ENCODE data around the gene CPA1.

The CPA1 gene

DNA sequence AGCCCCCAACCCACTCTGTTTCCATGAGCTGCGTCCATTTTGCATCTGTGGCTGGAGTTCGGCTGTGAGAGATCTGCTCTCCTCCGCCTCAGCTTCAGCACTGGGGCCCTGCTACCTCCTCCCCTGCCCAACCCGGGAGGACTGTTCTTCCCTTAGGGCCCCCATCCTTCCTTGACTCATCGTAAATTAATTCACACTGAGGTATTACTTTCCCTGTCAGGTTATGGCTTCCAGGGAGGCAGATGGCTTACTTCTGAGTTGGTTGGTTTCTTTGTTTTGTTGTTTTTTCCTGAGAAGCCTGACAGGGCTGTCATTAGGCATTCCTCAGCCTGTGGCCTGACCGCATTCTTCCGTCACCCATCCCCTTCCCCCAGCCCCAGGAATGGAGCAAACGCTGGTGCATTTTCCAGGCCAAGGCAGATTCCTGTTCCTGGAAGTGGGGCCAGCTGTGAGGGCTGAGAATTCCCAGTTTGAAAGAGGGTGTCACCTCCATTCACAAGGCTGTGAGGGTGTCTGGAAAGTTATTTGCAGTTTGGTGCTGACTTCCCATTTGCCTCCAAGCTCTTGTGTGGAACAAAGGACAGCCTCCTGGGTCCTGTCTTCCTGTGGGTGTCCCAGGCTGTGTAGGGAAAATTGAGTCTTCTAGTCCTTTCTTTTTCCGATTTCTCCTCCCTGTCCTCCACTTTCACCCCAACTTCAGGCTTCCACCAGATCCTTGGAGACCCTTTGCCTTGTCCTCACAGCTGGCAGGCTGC, 24.0 kb upstream of the CPA1 start:
- no peak for DNase-seq

DNA sequence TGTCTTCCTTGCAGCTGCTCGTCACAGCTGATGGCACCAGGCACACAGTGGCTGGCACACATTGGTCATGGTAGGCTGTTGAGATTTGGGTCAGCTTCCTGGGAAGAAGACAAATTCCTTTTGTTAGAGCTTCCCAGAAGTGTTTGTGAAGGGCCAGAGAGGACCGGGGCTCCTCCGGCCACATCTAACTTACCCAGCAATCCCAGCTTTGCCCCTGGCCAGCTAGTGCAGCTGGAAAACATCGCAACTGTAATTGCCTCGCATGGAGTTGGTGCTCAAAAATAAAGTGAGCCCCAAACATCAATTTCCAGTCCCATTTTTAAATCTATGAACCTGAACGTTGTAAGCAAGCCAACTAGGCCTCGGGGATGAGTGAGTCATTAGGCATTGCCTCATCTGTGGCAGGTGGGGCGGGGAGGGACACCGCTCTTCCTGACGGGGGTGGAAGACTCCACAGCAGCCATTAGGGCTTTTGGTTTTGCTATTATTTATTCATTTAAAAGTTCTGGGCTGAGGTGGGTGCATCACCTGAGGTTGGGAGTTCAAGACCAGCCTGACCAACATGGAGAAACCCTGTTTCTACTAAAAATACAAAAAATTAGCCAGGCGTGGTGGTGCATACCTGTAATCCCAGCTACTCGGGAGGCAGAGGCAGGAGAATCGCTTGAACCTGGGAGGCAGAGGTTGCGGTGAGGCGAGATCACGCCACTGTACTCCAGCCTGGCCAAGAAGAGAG, 23.2 kb upstream of the CPA1 start:
- DNase-seq: no peak

DNA sequence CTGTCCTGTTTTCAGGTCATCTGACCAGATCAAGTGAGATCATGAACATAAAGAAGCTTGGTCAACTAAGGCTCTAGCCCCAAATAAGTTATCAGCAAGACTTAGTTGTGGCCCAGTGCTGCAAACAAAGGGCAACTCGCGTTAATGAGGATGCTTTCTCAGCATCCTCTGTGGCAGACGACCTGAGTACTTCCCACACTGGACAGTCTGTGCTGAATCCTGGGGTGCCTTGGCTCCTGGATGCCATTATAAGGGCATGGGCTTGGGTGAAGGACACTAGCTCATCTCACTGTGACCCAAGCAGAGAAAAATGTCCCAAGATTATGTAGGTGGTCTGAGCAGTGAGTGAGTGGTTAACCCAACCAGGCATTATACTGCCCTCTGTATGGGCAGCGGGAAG, 21.8 kb upstream of the CPA1 start:
- DNase-seq: no peak

DNA sequence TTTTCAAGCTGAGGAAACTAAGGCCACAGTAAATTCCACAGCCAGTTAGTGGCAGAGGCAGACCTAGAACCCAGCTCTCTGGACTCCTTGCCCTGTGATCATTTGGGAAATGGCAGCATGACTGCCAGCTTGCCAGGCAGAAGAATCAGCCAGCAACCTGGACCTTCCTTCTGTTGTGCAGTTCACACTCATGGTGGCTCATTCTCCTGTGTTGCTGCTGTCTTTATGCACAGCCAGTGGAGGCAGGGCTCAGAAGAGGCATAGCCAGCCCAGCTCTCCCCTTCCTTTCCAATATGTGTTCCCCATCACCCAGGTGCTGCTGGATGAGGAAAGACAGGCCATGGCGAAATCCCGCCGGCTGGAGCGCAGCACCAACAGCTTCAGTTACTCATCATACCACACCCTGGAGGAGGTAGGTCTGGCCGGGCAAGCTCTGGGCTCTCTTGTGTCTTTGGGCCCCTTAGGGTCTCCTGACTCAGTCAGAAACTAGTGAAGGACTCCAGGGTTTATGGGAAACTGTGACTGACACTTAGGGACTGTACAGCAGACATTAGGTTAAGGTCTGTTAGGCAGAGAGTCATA, 20.9 kb upstream of the CPA1 start:
- DNase-seq: no peak

DNA sequence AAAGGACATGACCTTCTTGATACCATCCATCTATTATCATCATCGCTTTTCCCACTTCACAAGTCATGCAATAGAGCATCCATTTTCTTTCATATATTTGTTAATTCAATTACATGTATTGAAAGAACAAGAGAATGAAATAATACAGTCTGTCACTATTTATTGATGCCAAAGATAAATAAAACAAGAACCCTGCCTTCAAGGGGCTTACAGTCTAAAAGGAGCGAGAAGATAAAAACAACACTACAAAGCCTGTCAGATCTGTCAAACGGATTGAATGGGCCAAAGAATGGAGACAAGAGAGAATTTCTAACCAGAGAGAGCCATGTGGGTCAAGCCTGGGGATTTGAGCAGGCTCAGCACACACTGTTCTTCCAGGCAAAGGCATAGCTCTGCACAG, 19.8 kb upstream of the CPA1 start:
- DNase-seq: no peak

DNA sequence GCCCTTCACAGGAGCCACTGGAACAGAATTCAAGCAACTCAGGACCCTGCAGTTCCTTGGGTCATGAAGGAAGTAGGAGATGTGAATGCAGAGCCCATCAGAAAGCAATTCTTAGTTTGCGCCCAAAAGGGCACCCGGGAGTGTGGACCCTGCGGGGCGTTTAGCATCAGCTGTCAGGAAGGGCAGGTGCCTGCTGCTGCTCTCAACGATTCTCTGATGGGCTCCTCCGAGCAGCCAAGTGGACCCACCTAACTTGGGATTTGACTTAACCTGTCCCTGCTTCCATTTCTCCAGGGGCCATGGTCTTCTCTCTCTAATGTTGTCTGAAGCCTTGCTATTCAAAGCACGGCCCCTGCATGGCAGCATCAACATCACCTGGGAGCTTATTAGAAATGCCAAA, 18.6 kb upstream of the CPA1 start:
- DNase-seq: no peak

DNA sequence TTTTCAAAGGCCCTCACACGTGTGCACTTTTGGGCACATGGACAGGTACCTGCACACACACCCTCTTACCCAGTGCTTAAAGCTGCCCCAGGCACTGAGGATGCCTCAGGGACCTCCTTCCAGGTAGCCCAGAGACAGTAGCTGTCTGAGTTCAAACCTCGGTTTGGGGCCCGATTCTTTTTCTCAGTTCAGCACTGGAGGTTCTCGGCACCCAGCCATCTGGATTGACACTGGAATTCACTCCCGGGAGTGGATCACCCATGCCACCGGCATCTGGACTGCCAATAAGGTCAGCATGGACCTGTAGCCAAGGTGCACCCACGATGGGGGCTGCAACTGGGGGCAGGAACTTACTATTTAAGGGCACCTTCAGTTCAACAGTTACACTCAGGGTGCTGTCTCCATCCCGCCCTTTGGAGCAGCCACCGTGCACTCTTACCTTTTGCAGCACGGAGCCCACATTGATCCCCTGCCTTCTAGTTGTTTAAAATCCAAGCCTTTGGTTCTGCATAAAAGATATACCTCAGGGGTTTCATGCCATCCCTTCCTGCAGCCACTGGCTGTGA, 18.0 kb upstream of the CPA1 start:
- DNase-seq: no peak

DNA sequence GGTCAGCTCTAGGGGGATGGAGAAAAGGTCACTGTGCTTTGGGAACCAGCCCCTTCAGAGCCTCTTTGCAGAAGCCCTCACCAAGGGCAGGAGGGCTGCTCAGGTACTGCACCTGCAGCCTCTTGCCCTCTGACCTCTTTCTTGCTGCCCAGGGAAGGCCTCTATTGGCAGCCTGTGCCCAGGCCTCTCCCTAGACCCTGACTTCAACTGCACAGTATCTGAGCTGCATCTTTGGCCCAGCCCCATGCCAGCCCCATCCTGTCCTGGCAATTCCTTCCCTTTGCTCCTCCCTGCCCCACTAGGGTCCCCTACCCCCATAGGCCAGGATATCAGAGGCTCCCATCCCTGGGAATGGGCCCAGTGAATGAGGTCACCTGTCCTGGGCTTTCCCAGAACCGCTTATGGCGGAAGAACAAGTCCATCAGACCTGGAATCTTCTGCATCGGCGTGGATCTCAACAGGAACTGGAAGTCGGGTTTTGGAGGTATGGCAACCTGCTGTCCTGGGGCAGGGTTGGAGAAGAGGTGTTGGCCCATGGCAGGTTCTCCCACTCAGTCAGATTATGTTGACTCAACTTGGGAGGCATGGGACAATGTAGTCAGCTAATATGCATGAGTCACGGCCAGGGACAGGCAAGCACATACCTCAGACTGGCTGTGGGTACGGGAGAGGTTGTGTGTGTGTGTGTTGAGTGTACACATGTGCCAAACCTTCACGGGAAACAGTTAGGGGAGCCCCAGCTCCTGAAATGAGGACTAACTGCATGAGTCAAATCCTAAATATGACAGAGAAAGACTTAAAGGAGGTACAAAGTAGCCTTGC, 17.1 kb upstream of the CPA1 start:
- DNase-seq: no peak

DNA sequence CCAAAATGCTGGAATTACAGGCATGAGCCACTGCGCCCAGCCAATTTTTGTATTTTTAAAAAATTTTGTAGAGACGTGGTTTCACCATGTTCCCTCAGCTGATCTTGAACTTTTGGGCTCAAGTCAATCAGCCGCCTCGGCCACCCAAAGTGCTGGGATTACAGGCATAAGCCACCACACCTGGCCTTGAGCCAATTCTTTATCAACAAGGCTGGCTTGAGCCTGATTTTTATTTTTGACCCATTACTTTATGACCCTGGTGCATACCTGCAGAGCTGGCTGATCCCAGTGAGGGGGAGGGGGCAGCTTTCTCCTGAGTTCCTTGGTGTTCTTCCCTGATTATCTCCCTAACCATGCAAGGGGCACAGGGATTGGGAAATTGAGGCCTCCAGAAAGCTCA, 15.8 kb upstream of the CPA1 start:
- DNase-seq: peak; percentile 23

DNA sequence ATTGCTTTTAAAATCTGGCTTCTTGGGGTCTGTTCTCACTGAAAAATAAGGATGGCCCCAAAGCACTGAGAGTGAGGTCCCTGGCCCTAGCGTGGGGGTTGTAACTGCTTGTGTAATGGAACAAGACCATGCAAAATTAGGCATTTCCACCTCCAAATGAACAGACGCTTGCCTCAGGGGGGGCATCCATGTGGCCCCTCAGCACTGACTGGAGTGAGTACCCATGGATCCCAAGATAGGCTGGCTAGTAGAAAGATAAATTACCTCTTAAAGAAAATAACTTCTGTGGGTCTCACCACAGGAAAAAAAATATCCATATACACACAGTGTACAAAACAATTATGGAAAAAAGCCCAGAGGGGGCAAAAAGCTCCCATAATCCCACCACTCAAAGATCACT, 15.2 kb upstream of the CPA1 start:
- no peak for DNase-seq

DNA sequence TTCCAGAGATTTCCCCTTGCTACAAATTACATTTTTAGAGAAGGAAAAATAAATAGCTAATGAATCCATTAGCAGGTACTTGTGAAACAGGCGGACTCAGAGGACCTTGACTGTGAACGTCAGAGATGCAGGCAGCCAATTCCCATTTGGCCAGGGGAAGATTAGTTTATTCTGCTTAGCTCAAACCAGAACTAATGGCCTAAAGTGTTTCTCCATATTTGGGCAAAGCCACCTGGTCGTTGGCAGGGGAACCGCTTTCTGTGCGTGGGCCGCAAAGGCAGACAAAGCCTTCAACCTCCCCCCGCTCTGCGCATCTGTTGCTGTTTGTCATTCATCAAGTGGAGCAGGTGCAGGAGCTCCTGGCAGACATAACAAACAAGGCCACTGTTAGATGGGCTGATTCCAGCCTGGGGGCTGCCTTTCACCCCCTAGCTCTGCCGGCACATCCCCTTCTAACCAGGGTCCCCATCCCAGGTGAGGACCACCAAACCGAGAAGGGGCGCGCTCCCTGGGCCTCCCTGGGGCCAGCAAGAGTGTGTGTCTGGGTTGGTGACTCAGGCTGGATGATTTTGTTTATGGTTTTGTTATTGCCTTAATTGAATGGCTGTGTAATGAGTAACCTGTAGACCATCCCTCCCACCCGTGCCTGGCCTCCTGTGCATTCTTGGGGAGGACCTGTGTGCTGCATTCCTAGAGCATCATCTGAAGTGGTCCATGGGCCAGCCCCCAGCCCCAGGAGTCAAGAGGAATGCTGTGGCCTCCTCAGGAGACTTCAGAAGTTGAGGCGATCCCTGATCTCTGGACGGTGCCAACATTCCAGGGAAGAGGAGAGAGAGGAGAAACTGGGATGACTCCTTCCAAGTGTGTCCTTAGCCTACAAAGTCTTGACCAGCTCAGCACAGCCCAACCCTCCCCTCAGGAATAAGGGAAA, 14.5 kb upstream of the CPA1 start:
- DNase-seq: no peak

DNA sequence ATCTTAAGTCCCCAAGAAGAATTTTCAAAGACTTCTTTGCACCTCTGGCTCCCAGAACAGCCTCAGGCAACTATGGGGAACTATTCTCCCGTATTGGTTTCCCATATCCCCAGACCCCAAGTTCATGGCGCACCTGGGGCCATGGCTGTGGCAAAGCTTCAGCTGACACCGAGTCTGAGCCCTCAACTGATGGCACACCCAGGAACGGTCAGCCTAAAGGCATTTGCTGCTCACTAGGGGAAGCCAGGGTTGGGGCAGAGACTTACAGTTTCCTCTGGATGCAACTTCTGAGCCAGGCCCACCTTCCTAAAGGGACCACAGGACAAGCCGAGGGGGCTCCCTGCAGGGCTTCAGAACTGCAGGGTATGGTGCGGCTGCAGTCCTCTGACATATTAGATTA, 13.7 kb upstream of the CPA1 start:
- DNase-seq: no peak

DNA sequence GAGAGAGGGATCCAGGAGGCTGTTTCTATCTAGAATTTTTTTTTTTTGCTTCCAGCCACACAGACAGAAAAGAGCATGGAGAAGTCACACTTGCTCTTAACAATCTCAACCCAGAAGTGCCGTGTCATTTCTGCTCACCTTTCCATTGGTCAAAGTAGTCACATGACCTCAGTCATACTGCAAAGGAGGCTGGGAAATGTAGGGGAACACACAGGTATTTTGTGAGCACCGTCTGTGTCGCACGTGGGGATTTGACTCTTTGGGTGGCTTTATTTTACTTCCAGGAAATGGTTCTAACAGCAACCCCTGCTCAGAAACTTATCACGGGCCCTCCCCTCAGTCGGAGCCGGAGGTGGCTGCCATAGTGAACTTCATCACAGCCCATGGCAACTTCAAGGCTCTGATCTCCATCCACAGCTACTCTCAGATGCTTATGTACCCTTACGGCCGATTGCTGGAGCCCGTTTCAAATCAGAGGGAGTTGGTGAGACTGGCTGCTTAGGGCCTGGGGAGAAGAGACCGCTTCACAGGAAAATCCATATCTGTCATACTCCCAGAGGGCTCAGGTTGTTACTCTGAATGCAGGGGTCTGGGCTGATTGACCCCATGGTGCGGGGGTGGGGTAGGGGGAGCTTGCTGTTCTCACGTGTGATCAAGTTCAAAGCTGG, 13.1 kb upstream of the CPA1 start:
- no peak for DNase-seq

DNA sequence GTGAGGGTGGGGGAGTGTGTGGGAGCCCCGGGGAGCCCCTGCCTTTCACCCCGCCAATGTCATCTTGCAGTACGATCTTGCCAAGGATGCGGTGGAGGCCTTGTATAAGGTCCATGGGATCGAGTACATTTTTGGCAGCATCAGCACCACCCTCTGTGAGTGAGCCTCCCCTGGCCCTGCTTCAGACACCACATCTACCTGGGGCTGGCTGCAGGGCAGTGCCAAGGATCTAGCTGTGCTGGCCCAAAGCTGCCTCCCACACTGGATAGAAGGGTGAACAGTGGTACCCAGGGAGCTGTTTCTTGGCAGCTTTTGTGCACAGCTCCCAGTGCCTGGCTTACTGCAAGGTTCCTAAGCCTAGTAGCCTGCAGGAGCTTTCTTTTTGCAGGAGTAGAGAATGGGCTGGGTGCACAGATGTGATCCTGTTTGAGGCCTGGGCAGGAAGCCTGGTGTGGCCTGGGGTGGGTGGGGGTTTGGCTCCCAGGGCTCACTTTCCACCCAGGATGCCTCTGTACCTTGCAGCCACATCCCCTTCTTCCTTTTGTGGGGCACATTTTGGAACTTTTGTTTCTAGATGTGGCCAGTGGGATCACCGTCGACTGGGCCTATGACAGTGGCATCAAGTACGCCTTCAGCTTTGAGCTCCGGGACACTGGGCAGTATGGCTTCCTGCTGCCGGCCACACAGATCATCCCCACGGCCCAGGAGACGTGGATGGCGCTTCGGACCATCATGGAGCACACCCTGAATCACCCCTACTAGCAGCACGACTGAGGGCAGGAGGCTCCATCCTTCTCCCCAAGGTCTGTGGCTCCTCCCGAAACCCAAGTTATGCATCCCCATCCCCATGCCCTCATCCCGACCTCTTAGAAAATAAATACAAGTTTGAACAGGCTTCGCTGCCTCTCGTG, 12.2 kb upstream of the CPA1 start:
- no peak for DNase-seq

DNA sequence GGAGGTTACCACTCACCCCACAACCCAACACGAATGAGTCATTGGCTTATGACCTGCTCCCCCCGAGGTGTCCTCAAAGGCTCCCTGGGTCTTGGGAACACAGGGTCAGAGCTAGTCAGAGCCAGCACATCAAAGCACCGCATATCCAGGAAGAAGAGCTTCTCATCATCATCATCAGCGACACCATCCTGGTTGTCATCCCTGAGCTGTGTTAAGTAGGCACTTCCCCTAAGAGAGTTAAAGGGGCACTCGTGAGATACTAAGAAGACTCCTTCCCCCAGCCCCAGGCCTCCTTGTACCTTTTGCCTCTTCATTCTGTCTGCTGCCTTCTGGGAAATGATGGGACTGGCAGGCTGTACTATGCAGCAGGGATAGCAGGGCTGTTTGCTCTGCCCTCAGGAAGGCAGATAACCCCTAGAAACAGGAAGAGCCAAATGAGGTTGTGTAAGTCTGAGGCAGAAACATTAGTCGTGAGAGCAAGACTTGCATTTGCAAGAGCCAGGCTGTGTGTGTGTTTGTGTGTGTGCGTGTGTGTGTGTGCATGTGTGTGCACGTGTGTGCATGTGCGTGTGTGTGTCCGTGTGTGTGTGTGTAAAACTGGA, 11.1 kb upstream of the CPA1 start:
- DNase-seq: peak; percentile 55

DNA sequence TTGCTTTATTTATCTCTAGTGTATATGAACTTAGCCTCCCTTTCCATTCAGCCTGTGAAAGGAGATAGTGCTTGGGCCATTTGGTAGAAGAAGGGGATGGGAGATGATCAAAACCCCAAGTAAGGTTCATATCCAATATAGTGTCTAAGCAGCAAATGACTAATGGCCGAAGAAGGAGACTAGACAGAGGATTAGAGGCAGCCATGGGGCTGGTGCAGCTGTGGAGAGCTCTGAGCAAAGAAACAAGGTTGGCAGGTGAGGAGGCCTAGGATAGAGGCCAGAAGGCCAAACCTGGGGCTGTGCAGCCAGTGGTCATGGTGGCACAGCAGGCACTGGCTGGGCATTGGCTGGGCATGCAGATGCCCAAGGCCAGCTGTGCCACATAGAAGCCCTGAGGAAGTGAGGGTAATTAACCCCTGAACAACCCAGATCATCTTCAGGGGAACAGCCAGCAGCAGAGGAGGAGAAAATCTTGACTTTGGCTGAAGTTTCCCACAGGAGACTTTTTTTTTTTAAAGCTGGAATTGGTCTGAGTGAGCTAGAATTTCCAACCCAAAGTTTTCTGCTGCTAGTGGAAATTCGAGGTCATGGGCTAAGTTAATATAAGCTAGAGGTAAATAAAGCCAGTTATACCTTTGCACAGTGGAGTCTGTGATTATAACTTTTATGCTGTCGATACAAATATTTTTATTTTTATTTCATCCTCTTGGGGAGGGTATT, 10.3 kb upstream of the CPA1 start:
- DNase-seq: no peak

DNA sequence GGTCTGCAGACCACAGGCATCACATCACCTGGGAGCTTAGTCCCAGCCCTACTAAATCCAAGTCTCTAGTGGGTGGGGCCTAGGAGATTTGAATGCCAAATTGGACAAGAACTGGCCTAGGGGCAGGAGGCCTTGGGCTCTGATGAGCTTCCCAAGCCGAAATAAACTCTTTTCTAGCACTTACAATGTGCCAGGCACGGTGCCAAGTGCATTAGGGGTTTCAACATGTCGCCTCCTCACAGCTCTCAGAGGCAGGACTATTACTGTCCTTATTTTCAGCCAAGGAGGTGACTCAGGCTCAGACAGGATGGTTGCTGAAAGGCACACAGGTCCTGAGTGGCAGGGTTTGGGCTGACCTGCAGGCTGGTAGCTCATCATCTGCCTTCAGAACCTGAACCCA, 9.2 kb upstream of the CPA1 start:
- DNase-seq: no peak

DNA sequence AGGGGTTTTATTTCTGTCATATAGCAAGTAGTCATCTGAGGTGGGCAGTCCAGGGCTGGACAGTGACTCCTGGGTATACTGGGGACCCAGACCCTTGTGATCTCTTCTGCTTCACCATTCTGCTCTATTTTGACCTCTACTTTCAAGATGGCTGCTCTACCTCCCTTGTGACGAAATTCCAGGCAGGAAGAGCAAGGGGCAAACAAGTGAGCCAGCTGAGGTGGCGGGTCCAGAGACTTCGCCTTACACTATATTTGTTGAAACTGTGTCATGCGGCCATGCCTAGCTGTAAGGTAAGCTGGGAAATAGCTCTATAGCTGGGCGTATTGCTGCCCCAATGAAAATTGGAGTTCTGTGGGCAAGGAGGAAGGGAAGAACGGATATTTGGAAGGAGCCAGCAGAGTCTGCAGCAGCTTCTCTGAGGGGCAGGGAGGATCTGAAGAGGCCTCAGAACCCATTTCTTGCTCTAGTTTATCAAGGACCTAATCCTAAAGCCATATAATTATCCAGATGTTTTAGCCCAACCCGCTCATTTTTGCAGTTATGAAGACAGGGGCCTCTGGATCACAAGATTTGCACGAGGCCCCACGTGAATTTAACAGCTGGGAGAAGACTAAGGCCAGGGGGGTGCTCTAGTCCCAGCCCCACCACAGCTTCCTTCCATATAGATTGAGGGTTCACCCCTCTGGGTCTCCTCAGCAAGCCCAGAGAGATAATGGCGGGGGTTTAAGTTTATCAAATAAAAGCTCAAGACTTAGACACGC, 7.7 kb upstream of the CPA1 start:
- no peak for DNase-seq
